ENCODE measurements around the gene ZNF367.

DNA sequence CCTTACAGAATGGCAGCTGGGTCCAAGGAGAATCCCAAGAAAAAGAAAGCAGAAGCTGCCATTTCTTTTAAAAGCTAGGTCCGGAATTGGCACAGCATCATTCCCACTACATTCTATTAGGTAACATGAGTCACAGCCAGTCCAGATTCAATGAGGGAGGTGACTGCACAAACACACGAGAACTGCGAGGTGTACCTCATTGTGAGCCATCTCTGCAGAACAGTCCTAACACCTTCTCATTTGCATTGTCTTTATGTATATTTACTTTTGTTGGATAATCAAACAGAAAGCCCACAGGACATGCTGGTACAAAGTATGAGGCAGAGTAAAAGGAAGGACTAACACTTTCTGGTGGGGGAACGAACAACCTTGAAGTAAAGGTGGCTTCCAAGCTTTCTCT lies 17.2 kb upstream of the ZNF367 start:
- no peak for TF ChIP-seq POLR2A (IDR thresholded peaks at IDR 0.05)
- TF ChIP-seq, protein P1, sequence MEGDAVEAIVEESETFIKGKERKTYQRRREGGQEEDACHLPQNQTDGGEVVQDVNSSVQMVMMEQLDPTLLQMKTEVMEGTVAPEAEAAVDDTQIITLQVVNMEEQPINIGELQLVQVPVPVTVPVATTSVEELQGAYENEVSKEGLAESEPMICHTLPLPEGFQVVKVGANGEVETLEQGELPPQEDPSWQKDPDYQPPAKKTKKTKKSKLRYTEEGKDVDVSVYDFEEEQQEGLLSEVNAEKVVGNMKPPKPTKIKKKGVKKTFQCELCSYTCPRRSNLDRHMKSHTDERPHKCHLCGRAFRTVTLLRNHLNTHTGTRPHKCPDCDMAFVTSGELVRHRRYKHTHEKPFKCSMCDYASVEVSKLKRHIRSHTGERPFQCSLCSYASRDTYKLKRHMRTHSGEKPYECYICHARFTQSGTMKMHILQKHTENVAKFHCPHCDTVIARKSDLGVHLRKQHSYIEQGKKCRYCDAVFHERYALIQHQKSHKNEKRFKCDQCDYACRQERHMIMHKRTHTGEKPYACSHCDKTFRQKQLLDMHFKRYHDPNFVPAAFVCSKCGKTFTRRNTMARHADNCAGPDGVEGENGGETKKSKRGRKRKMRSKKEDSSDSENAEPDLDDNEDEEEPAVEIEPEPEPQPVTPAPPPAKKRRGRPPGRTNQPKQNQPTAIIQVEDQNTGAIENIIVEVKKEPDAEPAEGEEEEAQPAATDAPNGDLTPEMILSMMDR (IDR thresholded peaks at IDR 0.05 in 4 of 5, conservative IDR thresholded peaks at IDR 0.05 in 1 of 5): no peak

Data from gastrocnemius medialis (tissue), 4 donors.